PFSK-1 (cell line): ENCODE data around the gene STK17B.

ENCODE experiments used
- FOXP2 ChIP-seq: optimal IDR thresholded peaks from 2 replicates; pipeline ENCODE3; 2011; ENCODE audit warnings: borderline replicate concordance, control low read depth, inconsistent platforms; ENCODE audit not compliant: insufficient read depth; ENCODE audit errors: extremely low read length, extremely low read depth
- POLR2AphosphoS5 ChIP-seq: IDR thresholded peaks from 2 replicates; pipeline ENCODE4 v1.6.1; 2012; ENCODE audit warnings: low read depth, mild to moderate bottlenecking, control low read depth, low read length, moderate library complexity
- REST ChIP-seq, 2 experiments: IDR thresholded peaks; 2 replicates each; pipeline versions ENCODE4 v1.6.1 to v1.8.0; 2011 to 2012; ENCODE audit warnings: low read depth in 2 of 2, low read length in 2 of 2, control low read depth in 1 of 2, inconsistent platforms in 1 of 2, mild to moderate bottlenecking in 1 of 2, moderate library complexity in 1 of 2; ENCODE audit not compliant: insufficient read depth in 1 of 2
- SIN3A ChIP-seq: IDR thresholded peaks from 2 replicates; pipeline ENCODE4 v1.6.1; 2012; ENCODE audit warnings: mild to moderate bottlenecking, low read length, moderate library complexity, borderline replicate concordance; ENCODE audit not compliant: insufficient read depth
- TAF1 ChIP-seq: IDR thresholded peaks from 2 replicates; pipeline ENCODE4 v1.6.1; 2012; ENCODE audit warnings: low read length, control low read depth, borderline replicate concordance; ENCODE audit not compliant: insufficient read depth

The STK17B gene

GRCh38 chr2:196160101-196160500 is 11.3 kb downstream of the STK17B start:
- no peak for TF ChIP-seq FOXP2

- TF ChIP-seq REST (IDR thresholded peaks at IDR 0.05; ENCODE audit: insufficient read depth in 1 of 2, low read depth in 2 of 2, low read length in 2 of 2) (no peak), POLR2AphosphoS5 (no peak), SIN3A (no peak), FOXP2 (no peak), TAF1 (no peak)
These were observed 12.0 kb downstream of the STK17B start for GRCh38 chr2:196159221-196159892.

- no peak for TF ChIP-seq SIN3A
These were observed 15.8 kb downstream of the STK17B start for GRCh38 chr2:196155575-196155974.

GRCh38 chr2:196153480-196153879 is 17.9 kb downstream of the STK17B start:
- TF ChIP-seq TAF1 (no peak), FOXP2 (no peak), REST (IDR thresholded peaks at IDR 0.05; ENCODE audit: insufficient read depth in 1 of 2, low read depth in 2 of 2, low read length in 2 of 2) (no peak), POLR2AphosphoS5 (no peak), SIN3A (no peak)

GRCh38 chr2:196149948-196150347 is 21.4 kb downstream of the STK17B start:
- no peak for TF ChIP-seq TAF1
- no peak for TF ChIP-seq POLR2AphosphoS5
- no peak for TF ChIP-seq SIN3A
- no peak for TF ChIP-seq FOXP2

GRCh38 chr2:196148736-196149135 is 22.6 kb downstream of the STK17B start:
- TF ChIP-seq FOXP2: no peak
- no peak for TF ChIP-seq TAF1
- TF ChIP-seq REST (IDR thresholded peaks at IDR 0.05; ENCODE audit: insufficient read depth in 1 of 2, low read depth in 2 of 2, low read length in 2 of 2): no peak
- no peak for TF ChIP-seq POLR2AphosphoS5
- TF ChIP-seq SIN3A: no peak
